Stromal cell of bone marrow (primary cell): Measurements from ENCODE around the gene MAPK4.

ENCODE experiments used
- DNase-seq: peaks from one replicate; pipeline ENCODE4 v3.0.0-alpha.2; 2012; ENCODE audit warnings: low read depth

Gene MAPK4

GRCh38 chr18:50721006-50721405 is 161.1 kb downstream of the MAPK4 start:
- DNase-seq = no peak

GRCh38 chr18:50721451-50722120 is 161.7 kb downstream of the MAPK4 start:
- DNase-seq = no peak

GRCh38 chr18:50722311-50722710 is 162.4 kb downstream of the MAPK4 start:
- no peak for DNase-seq

- DNase-seq = no peak
Measured at GRCh38 chr18:50724751-50725151, 164.9 kb downstream of the MAPK4 start.

- DNase-seq = no peak
Measured at GRCh38 chr18:50726960-50727589, 167.2 kb downstream of the MAPK4 start.

GRCh38 chr18:50727721-50728471 is 168.0 kb downstream of the MAPK4 start:
- no peak for DNase-seq

GRCh38 chr18:50729376-50729775 is 169.5 kb downstream of the MAPK4 start:
- no peak for DNase-seq

- DNase-seq = no peak
Measured at GRCh38 chr18:50729986-50730385, 170.1 kb downstream of the MAPK4 start.

- no peak for DNase-seq
Measured at GRCh38 chr18:50734342-50734741, 174.5 kb downstream of the MAPK4 start.

GRCh38 chr18:50734886-50735285 is 175.0 kb downstream of the MAPK4 start:
- DNase-seq = no peak

GRCh38 chr18:50737127-50737526 is 177.2 kb downstream of the MAPK4 start:
- DNase-seq = no peak

- no peak for DNase-seq
Measured at GRCh38 chr18:50738098-50738757, 178.3 kb downstream of the MAPK4 start.

- DNase-seq = no peak
Measured at GRCh38 chr18:50742952-50743351, 183.1 kb downstream of the MAPK4 start.

- DNase-seq = no peak
Measured at GRCh38 chr18:50744253-50744652, 184.4 kb downstream of the MAPK4 start.

- DNase-seq = no peak
Measured at GRCh38 chr18:50745945-50746344, 186.1 kb downstream of the MAPK4 start.

GRCh38 chr18:50747849-50748242 is 188.0 kb downstream of the MAPK4 start:
- DNase-seq = no peak

- DNase-seq = no peak
Measured at GRCh38 chr18:50748243-50749229, 188.6 kb downstream of the MAPK4 start.

GRCh38 chr18:50749421-50749820 is 189.5 kb downstream of the MAPK4 start:
- DNase-seq = no peak

- no peak for DNase-seq
Measured at GRCh38 chr18:50749945-50750344, 190.1 kb downstream of the MAPK4 start.

GRCh38 chr18:50750546-50750945 is 190.7 kb downstream of the MAPK4 start:
- no peak for DNase-seq

- no peak for DNase-seq
Measured at GRCh38 chr18:50751490-50751889, 191.6 kb downstream of the MAPK4 start.
